CD4-positive, alpha-beta T cell treated with Interleukin-21 for 1 hour (primary cell): ENCODE results near the gene IPCEF1.
"Not testable (repeated sequence)": the region's sequence is repeated elsewhere in the genome, so short reads cannot be mapped to it uniquely, and the experiment has no call there.

Source experiments
- DNase-seq: peaks from one replicate; pipeline ENCODE4 v3.0.0-alpha.2; 2020

Gene IPCEF1

DNA sequence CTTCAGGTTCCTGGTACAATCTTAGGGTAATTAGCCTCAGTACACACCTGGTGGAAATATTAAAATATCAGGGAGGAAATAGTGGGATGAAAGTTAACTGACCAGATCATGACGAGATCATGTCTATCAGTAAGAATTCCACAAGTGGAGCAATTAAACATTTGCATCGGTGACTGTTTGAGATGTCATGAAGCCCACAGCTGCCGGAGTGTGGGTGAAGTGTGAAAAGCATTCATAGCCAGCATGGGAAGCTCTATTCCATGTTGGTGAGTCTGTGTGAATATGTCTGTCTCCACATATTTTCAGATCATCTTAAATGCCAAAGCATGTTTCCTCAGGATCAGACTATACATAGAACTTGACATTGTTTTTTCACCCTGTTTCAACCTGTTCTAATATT, 142.8 kb downstream of the IPCEF1 start:
- DNase-seq = no peak

DNA sequence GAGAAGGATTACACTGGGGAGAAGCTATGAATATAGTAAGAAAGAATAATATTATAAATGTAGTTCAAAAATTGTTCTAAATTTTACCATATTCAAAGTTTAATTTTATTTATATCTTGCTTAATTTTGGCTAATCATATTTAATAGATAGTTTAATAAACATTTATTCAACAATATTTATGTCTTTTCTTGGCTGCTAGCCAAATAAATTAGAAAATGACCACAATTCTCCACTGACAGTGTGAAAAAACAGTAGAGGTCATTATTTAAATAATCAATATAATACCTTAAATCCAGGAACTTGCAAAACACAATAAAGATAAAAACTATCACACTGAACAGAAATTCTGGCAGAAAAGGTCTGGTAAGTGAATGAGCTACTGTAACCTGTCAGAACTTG, 145.9 kb downstream of the IPCEF1 start:
- DNase-seq = no peak

DNA sequence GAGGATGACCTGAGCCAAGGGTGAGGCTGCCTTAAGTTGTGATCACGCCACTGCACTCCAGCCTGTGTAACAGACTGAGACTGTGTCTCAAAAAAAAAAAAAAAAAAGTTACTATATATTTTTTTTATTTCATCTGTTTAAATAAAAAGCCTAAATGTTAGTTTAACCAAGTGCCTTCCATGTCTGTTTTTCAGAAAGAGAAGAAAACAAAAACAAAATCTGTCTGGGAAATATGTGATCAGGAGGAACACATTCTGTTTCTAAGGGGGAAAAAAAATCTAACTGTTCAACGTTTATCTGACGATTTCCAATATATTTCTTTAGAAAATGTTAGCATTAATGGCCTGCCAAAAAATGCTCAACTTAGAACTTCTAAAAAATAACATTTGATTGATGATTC, 147.0 kb downstream of the IPCEF1 start:
- no peak for DNase-seq

DNA sequence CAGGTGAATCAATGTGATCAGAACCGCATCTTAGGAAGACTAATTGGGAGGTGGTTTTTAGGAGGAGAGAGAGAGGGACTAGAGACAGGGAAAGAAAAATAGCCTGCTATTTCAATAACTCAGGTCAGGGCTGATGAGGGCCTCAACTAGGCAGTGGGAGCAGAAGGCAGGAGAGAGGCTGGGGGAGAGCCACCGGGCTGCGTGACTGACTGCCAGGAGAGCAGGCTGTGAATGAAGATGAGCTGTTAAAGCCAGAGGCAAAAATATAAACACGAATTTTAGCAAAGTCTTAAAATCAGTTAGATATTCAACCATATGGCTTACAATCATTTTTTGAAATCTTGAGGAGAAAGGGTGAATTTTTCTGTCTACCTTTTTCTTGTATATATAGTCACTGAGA, 149.6 kb downstream of the IPCEF1 start:
- no peak for DNase-seq

DNA sequence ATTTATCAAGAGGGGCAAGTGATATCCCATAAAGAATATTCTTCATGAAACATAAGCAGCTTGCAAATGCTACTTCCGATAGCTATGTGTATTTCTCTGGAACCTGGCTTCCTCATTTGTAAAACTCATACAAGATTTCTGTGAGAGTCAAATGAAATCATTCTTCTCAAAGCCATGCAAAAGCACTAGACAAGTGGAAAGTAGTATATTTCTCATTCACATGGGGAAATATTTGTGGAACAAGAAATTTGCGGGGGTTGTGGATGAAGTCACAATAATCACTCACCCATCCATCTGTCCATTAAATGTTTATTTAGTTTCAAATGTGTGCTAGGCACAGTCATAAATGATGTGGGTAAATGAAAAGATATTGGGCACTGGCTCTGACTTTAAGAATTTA, 150.5 kb downstream of the IPCEF1 start:
- no peak for DNase-seq

DNA sequence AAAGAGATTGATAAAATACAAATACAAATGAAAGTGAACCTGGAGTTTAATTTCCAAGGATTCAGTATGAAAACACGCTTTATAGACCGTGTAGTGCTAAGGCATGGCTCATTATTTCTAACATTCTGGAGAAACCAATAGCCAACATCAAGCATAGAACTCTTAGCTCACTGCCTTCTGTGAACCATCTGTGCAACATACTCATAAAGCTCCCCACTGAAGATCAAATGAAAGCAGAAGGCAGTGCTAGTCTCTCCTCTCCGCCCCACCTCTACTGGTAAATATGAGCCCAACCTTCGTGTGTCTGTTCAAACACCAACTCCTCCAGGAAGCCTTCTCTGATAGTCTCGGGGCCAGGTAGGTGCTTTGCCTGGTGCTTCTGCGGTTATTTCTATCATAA, 153.6 kb downstream of the IPCEF1 start:
- no peak for DNase-seq

- no peak for DNase-seq
These were observed 154.3 kb downstream of the IPCEF1 start for GRCh38 chr6:154202339-154202738.

GRCh38 chr6:154201688-154202087, 154.9 kb downstream of the IPCEF1 start:
- not testable (repeated sequence) for DNase-seq

- DNase-seq = no peak
These were observed 159.3 kb downstream of the IPCEF1 start for GRCh38 chr6:154197196-154197860.

- DNase-seq = no peak
These were observed 160.2 kb downstream of the IPCEF1 start for GRCh38 chr6:154196333-154196885.

DNA sequence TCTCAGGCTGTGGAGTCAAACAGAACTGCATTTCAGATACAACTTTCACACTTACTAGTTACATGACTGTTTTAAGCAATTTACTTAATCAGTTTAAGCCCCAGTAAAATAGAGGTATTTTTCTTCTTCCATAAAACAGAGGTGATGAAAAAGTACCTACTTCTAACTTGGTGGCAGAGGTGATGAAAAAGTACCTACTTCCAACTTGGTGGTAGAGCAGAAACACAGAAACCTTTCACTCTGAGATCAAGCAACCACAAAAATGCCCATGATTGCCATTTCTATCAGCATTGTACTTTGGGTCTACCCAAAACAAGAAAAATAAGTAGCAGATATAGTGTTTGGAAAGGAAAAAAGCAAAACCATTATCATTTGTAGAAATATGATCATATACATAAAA, 168.9 kb downstream of the IPCEF1 start:
- no peak for DNase-seq

GRCh38 chr6:154187203-154187602, 169.4 kb downstream of the IPCEF1 start:
- no peak for DNase-seq

GRCh38 chr6:154179434-154179833, 177.2 kb downstream of the IPCEF1 start:
- no peak for DNase-seq

GRCh38 chr6:154172393-154172792, 184.2 kb downstream of the IPCEF1 start:
- DNase-seq = not testable (repeated sequence)

- DNase-seq = no peak
These were observed 186.5 kb downstream of the IPCEF1 start for GRCh38 chr6:154170106-154170505.

DNA sequence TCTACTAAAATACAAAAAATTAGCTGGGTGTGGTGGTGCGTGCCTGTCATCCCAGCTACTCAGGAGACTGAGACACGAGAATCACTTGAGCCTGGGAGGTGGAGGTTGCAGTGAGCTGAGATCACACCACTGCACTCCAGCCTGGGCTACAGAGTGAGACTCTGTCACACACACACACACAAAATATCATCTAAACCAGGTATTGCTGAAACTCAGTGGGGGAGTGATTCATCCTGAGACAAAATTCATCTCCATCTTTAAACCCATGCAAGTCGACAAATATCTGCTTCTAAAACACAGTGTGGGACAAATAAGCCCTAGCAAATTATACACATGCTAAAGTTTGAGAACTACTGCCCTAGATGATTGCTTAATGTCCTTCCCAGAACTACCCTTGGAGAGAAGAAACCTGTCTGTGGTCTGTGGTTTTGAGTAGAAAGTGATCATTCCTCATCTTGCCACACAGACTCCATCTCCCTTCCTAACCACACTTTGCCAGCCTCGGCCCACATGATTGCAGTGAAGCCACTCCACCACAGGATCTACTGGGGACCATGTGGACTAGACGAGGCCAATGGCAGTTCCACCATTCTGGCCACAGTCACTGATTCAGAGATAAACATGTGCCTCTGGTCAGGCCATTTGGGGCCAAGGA, 187.3 kb downstream of the IPCEF1 start:
- DNase-seq = peak; percentile 15

GRCh38 chr6:154167126-154167525, 189.5 kb downstream of the IPCEF1 start:
- DNase-seq = no peak

DNA sequence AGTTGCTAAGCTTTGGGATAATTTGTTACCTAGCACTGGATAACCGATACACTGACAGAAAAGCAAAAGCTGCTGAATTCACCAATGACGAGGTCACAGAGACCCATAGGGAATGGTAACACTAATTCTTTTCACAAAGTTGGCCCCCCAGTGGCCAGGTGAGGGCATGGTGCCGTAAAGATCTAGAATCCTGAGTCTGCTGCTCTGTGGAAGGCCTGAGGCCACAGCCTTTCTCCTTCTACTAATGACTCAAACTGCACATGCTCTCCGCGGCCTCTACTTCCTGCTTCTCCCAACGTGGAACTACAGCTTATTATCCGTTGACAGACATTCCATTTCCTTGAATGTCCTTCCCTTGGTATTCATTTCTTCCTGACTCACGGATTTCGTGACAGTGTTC, 190.5 kb downstream of the IPCEF1 start:
- DNase-seq = no peak

DNA sequence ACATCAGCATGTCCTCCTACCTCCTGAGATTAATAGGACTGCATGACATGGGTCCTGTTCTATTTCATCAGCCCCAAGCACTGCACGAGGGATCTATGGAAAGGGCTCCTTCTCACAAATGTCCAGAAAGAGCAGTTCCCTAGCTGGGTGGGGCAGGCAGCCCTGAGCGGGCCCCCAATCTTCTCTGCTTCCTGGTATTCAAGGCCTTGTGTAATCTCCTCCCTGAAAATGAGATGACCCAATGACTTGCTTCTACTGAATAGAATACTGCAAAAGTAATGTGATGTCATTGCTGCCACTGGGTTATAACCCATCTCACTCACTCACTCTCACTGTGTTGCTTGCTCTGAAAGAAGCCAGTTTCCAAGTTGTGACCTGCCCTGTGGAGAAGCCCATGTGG, 191.1 kb downstream of the IPCEF1 start:
- no peak for DNase-seq

GRCh38 chr6:154164397-154164796, 192.2 kb downstream of the IPCEF1 start:
- DNase-seq = no peak

GRCh38 chr6:154161689-154162088, 194.9 kb downstream of the IPCEF1 start:
- no peak for DNase-seq

DNA sequence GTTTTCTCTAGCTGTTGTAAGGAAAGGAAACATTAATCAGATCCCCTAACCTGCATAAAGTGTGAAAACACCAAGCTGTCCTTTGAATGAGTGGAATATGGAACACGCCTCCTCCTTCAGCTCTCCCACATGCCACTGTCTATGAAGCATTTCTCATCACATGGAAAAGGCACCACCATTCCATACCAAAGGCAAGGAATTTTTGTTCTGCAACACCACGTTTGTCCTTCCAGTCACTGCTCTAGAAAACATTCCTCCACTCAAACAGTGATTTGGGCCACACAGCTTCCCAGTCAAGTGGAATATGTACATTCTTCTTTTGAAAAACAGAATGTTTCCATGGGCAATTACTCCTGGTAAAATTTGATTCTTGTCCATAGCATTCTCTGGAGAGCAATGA, 197.5 kb downstream of the IPCEF1 start:
- DNase-seq = no peak

GRCh38 chr6:154157706-154158105, 198.9 kb downstream of the IPCEF1 start:
- no peak for DNase-seq

DNA sequence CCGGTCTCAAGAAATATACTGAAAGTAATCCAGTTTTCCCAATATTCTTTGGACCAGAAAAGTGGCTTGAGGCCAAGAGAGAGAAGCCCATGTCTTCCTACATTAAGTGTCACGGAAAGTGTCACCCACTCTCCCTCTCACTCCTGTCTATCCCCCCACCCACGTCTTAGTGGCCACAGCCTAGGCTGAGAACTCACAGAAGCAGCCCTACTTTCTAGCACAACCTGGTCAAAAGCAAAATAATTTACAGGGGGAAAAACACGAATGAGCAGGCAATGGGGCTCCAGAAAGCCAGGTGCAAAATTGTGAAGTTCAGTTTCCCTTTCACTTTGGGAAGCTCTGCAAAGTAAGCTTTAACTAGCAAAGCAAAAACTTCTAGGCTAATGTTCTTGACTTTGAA, 199.5 kb downstream of the IPCEF1 start:
- DNase-seq = peak; percentile 44
